ENCODE data around the gene MKNK2. TPM values are rescaled to one million over a fixed set of nuclear protein-coding genes. Genes with fewer than 3 reads are reported as not detected.

Gene MKNK2
- total and polyA plus RNA-seq, 2 of the 13 experiments (the other 11 are each of a cell fraction or from before 2014, with no cell fraction given), result 44.9 to 112 TPM

GRCh38 chr19:2061495-2062388 lies 10.7 kb upstream of the MKNK2 start (continued):
- peak; percentile 86 for TF ChIP-seq NFYC (CRISPR knock-in tag; IDR thresholded peaks at IDR 0.05)
- TF ChIP-seq ZFP82 (CRISPR knock-in tag; IDR thresholded peaks at IDR 0.05; ENCODE audit: borderline replicate concordance), result peak; percentile 48; the same call in 1 of the 2 replicates
- TF ChIP-seq ZNF362 (CRISPR knock-in tag; IDR thresholded peaks at IDR 0.05; ENCODE audit: borderline replicate concordance), result no peak
- no peak; the same call in 1 of the 2 replicates for TF ChIP-seq EEA1 (CRISPR knock-in tag; IDR thresholded peaks at IDR 0.05; ENCODE audit: borderline replicate concordance)
- TF ChIP-seq HMGXB4 (CRISPR knock-in tag; IDR thresholded peaks at IDR 0.05; ENCODE audit: borderline replicate concordance in 1 of 2, low read depth in 1 of 2), result peak; percentile 12 to 38; a peak in 2 of 4 replicates
- TF ChIP-seq ZNF512B (CRISPR knock-in tag; IDR thresholded peaks at IDR 0.05; ENCODE audit: borderline replicate concordance), result peak; percentile 78; the same call in 1 of the 2 replicates
- peak; percentile 80 for TF ChIP-seq PHF8 (CRISPR knock-in tag; IDR thresholded peaks at IDR 0.05)
- TF ChIP-seq SSRP1 (CRISPR knock-in tag; IDR thresholded peaks at IDR 0.05), result no peak
- TF ChIP-seq JUN (CRISPR knock-in tag; IDR thresholded peaks at IDR 0.05), result 0 out of 2 replicates have a peak, but pooled peaks have one; percentile 34
- TF ChIP-seq ZNF263 (CRISPR knock-in tag; IDR thresholded peaks at IDR 0.05), result peak; percentile 26; the same call in 1 of the 2 replicates
- no peak for TF ChIP-seq NR3C1 (CRISPR knock-in tag; IDR thresholded peaks at IDR 0.05)
- no peak; the same call in 1 of the 2 replicates for TF ChIP-seq ZNF569 (CRISPR knock-in tag; IDR thresholded peaks at IDR 0.05; ENCODE audit: borderline replicate concordance)
- peak; percentile 49; the same call in 1 of the 2 replicates for TF ChIP-seq ATF7-NPFF (CRISPR knock-in tag; IDR thresholded peaks at IDR 0.05; ENCODE audit: low read depth)
- TF ChIP-seq ADNP (CRISPR knock-in tag; IDR thresholded peaks at IDR 0.05), result no peak; the same call in 1 of the 2 replicates
- no peak for TF ChIP-seq CBX1 (IDR thresholded peaks at IDR 0.05; ENCODE audit: low read depth)
- no peak for TF ChIP-seq ZBTB3 (CRISPR knock-in tag; IDR thresholded peaks at IDR 0.05; ENCODE audit: borderline replicate concordance, low read depth)
- no peak for TF ChIP-seq RORA (CRISPR knock-in tag; IDR thresholded peaks at IDR 0.05)
- TF ChIP-seq MIXL1 (CRISPR knock-in tag; IDR thresholded peaks at IDR 0.05), result 0 out of 2 replicates have a peak, but pooled peaks have one; percentile 36
- peak; percentile 28; the same call in 1 of the 2 replicates for TF ChIP-seq AKAP8 (CRISPR knock-in tag; IDR thresholded peaks at IDR 0.05)
- no peak for TF ChIP-seq ZNF674 (CRISPR knock-in tag; IDR thresholded peaks at IDR 0.05; ENCODE audit: low read depth)

All from HepG2 (cell line).